Measurements from ENCODE around the gene GCC2. TPM values are rescaled to one million over a fixed set of nuclear protein-coding genes. Genes with fewer than 3 reads are reported as not detected.

The GCC2 gene
- polyA plus RNA-seq, 1 donor from 2014 or later, result 23.6 TPM

DNA sequence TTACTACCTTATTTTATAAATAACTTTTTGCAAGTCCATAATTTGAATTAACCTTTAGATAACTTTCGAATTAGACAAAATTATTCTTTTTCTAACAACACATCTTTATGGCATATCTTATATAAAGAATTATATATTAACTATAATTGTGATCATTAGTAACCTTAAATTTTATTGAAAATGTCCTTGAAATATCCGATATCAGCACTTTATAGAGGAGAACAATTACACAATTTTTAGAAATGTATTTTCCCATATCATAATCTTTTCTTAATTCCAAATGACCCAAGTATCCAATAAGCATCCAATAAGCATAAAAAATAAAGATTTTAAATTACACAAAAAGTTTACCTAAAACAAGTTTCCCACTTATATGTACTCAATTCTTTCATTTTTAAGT, 7.3 kb upstream of the GCC2 start:
- Histone ChIP-seq H4K20me1 (ENCODE audit: insufficient read depth) (no peaks in the 10 kb centered on the region), H3K36me3 (ENCODE audit: insufficient read depth, low read length) (no peaks in the 10 kb centered on the region), H2AFZ (ENCODE audit: low read depth, low read length) (no peak overlapping the region), H3F3A (ENCODE audit: insufficient read depth, low read length, poor library complexity, severe bottlenecking) (no peaks in the 10 kb centered on the region), H3K27ac (ENCODE audit: low read length) (no peak overlapping the region), H3K9me2 (ENCODE audit: insufficient read depth, low read length) (no peaks in the 10 kb centered on the region), H3K4me2 (ENCODE audit: low read length) (no peak overlapping the region), H3K4me3 (ENCODE audit: low read length) (no peak overlapping the region), H3K9me3 (ENCODE audit: low read length) (no peaks in the 10 kb centered on the region), H3K79me2 (replicated peaks; ENCODE audit: insufficient read depth, low read length) (no peaks in the 10 kb centered on the region), H3K9ac (ENCODE audit: low read length) (no peak overlapping the region), H3K27me3 (ENCODE audit: insufficient read depth, low read depth, low read length) (no peaks in the 10 kb centered on the region)
- TF ChIP-seq POLR2AphosphoS5 (IDR thresholded peaks at IDR 0.05), result no peak
- TF ChIP-seq EZH2 (IDR thresholded peaks at IDR 0.05; ENCODE audit: borderline replicate concordance, insufficient read depth, low read length, poor library complexity, severe bottlenecking), result no peak
- TF ChIP-seq REST (IDR thresholded peaks at IDR 0.05; ENCODE audit: borderline replicate concordance), result no peak
- no peak for TF ChIP-seq CTCF (IDR thresholded peaks at IDR 0.05; ENCODE audit: poor library complexity, severe bottlenecking)
- no peak for TF ChIP-seq MXI1 (conservative IDR thresholded peaks at IDR 0.05; ENCODE audit: poor library complexity, severe bottlenecking)
- TF ChIP-seq TAF1 (IDR thresholded peaks at IDR 0.05; ENCODE audit: low read depth), result no peak
- TF ChIP-seq RAD21 (conservative IDR thresholded peaks at IDR 0.05), result no peak
- no peak for TF ChIP-seq SMC3 (conservative IDR thresholded peaks at IDR 0.05; ENCODE audit: poor library complexity)
- no peak for TF ChIP-seq EP300 (conservative IDR thresholded peaks at IDR 0.05; ENCODE audit: poor library complexity, severe bottlenecking)

DNA sequence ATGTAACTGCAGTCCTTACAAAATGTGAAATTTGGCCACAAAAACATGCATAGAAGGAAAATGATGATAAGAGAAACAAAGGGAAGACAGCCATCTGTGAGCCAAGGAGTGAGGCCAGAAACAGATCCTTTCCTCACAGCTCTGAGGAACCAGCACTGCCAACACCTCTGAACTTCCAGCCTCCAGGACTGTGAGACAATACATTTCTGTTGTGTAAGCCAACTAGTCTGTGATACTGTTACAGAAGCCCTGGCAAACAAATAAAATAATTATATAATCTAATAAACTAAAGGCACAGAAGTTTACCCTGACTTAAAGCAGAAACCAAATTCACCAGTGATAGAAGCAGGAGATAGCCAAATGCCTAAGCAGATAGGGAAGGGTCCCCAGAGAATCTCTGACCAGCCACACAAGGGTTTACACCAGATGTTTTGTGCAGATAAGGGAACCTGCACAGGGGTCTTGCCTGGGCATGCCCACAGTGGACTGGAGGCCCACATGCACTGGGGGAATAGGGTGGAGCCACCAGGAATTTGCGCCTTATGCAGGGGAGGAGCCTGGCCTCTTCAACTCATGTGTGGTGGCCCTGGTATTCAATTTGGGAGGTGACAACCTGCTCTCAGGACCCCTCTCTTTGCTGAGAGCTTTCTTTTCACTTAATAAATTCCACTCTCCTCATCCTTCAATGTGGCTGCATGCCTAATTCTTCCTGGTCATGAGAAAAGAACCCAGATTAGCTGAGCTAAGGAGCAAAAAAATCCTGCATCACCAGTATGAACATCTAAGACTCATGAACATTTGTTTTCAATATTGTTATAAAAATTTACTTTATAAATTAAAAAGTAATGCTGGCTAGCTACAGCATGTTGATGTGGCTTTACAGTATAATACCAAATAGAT, 3.8 kb upstream of the GCC2 start:
- Histone ChIP-seq H3K27me3 (ENCODE audit: insufficient read depth, low read depth, low read length) (no peaks in the 10 kb centered on the region), H3K9me2 (ENCODE audit: insufficient read depth, low read length) (no peaks in the 10 kb centered on the region), H4K20me1 (ENCODE audit: insufficient read depth) (no peaks in the 10 kb centered on the region), H3K4me3 (ENCODE audit: low read length) (no peak overlapping the region), H3K36me3 (ENCODE audit: insufficient read depth, low read length) (no peaks in the 10 kb centered on the region), H3K27ac (ENCODE audit: low read length) (no peak overlapping the region), H3K9me3 (ENCODE audit: low read length) (no peaks in the 10 kb centered on the region), H3K9ac (ENCODE audit: low read length) (no peak overlapping the region), H3F3A (ENCODE audit: insufficient read depth, low read length, poor library complexity, severe bottlenecking) (no peaks in the 10 kb centered on the region), H3K79me2 (replicated peaks; ENCODE audit: insufficient read depth, low read length) (peaks cover 8% of the 10 kb centered on the region), H3K4me2 (ENCODE audit: low read length) (no peak overlapping the region), H2AFZ (ENCODE audit: low read depth, low read length) (no peak overlapping the region)
- no peak for TF ChIP-seq RAD21 (conservative IDR thresholded peaks at IDR 0.05)
- no peak for TF ChIP-seq EZH2 (IDR thresholded peaks at IDR 0.05; ENCODE audit: borderline replicate concordance, insufficient read depth, low read length, poor library complexity, severe bottlenecking)
- TF ChIP-seq TAF1 (IDR thresholded peaks at IDR 0.05; ENCODE audit: low read depth), result no peak
- no peak for TF ChIP-seq REST (IDR thresholded peaks at IDR 0.05; ENCODE audit: borderline replicate concordance)
- no peak for TF ChIP-seq POLR2AphosphoS5 (IDR thresholded peaks at IDR 0.05)
- no peak for TF ChIP-seq CTCF (IDR thresholded peaks at IDR 0.05; ENCODE audit: poor library complexity, severe bottlenecking)
- no peak for TF ChIP-seq EP300 (conservative IDR thresholded peaks at IDR 0.05; ENCODE audit: poor library complexity, severe bottlenecking)
- no peak for TF ChIP-seq SMC3 (conservative IDR thresholded peaks at IDR 0.05; ENCODE audit: poor library complexity)
- no peak for TF ChIP-seq MXI1 (conservative IDR thresholded peaks at IDR 0.05; ENCODE audit: poor library complexity, severe bottlenecking)

Measured in neural cell (in vitro differentiated cells).